ENCODE results near the gene ADH1B. TPM values are rescaled to one million over a fixed set of nuclear protein-coding genes. Genes with fewer than 3 reads are reported as not detected.

The ADH1B gene
- total RNA-seq, 1 experiment from 2014 or later: 1.8 TPM

DNA sequence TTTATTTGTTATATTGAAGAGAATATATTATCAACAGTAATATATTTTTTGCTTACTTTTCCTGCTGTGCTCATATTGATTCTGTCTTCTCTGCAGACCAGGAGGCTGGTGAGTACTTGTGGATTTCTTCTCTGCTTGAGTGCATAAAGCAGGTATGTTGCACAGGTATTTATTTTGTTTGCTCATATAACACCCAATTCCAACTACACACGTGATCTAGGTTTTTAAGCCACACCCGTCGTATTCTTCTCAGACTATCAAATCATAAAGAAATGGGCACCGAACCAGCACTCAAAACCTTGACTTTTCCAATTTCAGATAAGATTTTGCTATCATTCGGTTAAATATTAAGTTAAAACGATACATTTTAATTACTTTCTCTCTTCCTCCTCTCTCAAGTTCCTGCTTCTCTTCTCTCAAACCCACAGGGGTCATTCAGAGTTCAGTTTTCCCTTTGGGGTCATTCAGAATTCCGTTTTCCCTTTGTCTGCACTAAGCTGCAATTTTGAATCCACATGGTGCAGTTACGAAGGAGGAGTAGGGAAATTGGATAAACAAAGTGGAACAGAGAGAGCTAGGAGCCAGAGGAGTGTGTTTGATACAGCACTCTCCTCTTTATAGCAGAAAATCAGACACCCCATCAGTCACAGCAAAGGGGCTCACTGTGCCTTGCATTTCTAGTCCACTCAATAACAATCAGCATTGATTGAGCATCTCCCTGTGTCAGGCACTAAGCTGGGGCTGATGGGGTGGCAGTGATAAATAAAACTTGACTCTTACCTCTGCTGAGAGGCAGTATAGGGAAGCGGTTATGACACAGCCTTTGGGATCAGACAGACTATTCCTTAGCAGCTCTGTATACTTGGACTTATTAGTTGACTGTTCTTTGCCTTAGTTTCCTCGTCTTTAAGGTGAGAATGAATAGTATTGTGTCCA is 31.7 kb upstream of the ADH1B start, which contains the start of gene ADH1C:
Gene ADH1C (minus strand): TSS at position 145 of the 936 bp plus-strand sequence. CDS start 71 bp downstream, at position 74.
- Histone ChIP-seq H3K27ac (ENCODE audit: low read depth, low read length) (no peak within 1 kb of the TSS), H3K4me2 (ENCODE audit: low read length) (no peak within 1 kb of the TSS), H3K9me3 (ENCODE audit: control insufficient read depth in 1 of 2, insufficient read depth in 1 of 2, low read depth in 1 of 2, low read length in 2 of 2) (no peaks in the 10 kb centered on the region), H3K79me2 (ENCODE audit: insufficient read depth, low read length) (no peaks in the 10 kb centered on the region), H4K20me1 (ENCODE audit: insufficient read depth) (no peaks in the 10 kb centered on the region), H3K9me2 (ENCODE audit: insufficient read depth) (no peaks in the 10 kb centered on the region), H2AFZ (ENCODE audit: low read depth, low read length, poor library complexity, severe bottlenecking) (no peak within 1 kb of the TSS), H3K4me1 (ENCODE audit: control insufficient read depth in 1 of 2, insufficient read depth in 2 of 2, low read length in 2 of 2) (no peaks in the 10 kb centered on the region), H3K36me3 (ENCODE audit: control insufficient read depth in 1 of 2, insufficient read depth in 2 of 2, low read length in 2 of 2) (no peaks in the 10 kb centered on the region), H3K4me3 (replicated peaks in 1 of 2; ENCODE audit: low read depth in 1 of 2, low read length in 2 of 2) (no peak within 1 kb of the TSS), H3K9ac (ENCODE audit: low read length) (no peak within 1 kb of the TSS), H3K27me3 (ENCODE audit: insufficient read depth, low read length) (no peaks in the 10 kb centered on the region)
- intact Hi-C loops (cut with micrococcal nuclease): no loop called here
- ChIA-PET POLR2A (no interaction called here), CTCF (interaction anchor here (0.7 kb wide), 1 partner anchor 357 kb away, joined by 3 read pairs; the partner anchor contains the start of gene METAP1), RAD21 (ENCODE audit: low non-redundant PET in 1 of 2, low total read pairs in 2 of 2, uncharacterized antibody in 2 of 2, unreplicated experiment in 2 of 2) (no interaction called here)
- DNase-seq (ENCODE audit: low read depth, low spot score) (no peak), ATAC-seq (no peak)
- no peak for TF ChIP-seq EZH2 (IDR thresholded peaks at IDR 0.05)
- TF ChIP-seq ZFX (IDR thresholded peaks at IDR 0.05): no peak
- TF ChIP-seq, protein P1, sequence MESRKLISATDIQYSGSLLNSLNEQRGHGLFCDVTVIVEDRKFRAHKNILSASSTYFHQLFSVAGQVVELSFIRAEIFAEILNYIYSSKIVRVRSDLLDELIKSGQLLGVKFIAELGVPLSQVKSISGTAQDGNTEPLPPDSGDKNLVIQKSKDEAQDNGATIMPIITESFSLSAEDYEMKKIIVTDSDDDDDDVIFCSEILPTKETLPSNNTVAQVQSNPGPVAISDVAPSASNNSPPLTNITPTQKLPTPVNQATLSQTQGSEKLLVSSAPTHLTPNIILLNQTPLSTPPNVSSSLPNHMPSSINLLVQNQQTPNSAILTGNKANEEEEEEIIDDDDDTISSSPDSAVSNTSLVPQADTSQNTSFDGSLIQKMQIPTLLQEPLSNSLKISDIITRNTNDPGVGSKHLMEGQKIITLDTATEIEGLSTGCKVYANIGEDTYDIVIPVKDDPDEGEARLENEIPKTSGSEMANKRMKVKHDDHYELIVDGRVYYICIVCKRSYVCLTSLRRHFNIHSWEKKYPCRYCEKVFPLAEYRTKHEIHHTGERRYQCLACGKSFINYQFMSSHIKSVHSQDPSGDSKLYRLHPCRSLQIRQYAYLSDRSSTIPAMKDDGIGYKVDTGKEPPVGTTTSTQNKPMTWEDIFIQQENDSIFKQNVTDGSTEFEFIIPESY (IDR thresholded peaks at IDR 0.05; ENCODE audit: extremely low read depth, insufficient replicate concordance, low read length): no peak
- no peak for TF ChIP-seq ELF1 (IDR thresholded peaks at IDR 0.05; ENCODE audit: borderline replicate concordance, low read depth)
- no peak for TF ChIP-seq TCF7L2 (IDR thresholded peaks at IDR 0.05; ENCODE audit: borderline replicate concordance, extremely low read depth, insufficient read depth, insufficient read length)
- no peak for TF ChIP-seq SIN3A (IDR thresholded peaks at IDR 0.05; ENCODE audit: low read depth)
- no peak for TF ChIP-seq ZNF274 (IDR thresholded peaks at IDR 0.05; ENCODE audit: low read depth, low read length)
- TF ChIP-seq POLR2AphosphoS5 (IDR thresholded peaks at IDR 0.05; ENCODE audit: low read depth, low read length): no peak
- no TSS peak for BruUV-seq (replicated peaks)

Measured in HCT116 (cell line).